ENCODE results near the gene NUDT16L1. TPM values are rescaled to one million over a fixed set of nuclear protein-coding genes. Genes with fewer than 3 reads are reported as not detected.

NUDT16L1 gene
- total RNA-seq, 1 experiment from 2014 or later, result 32.6 TPM

DNA sequence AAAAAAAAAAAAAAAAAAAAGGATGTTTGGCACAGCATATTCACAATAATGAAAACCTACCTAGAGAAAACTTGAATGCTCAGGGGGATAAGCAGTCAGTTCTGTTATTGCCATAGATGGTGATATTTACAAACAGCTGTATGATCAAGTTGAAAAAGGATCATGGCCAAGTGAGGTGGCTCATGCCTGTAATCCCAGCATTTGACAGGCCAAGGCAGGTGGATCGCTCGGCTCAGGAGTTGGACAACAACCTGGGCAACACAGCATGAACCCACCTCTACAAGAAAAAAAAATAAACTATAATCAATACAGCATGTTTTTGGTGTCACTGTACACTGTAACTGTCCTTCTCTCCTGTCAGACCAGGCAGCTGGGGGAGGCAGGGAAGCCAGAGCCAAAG lies 21.6 kb downstream of the NUDT16L1 start:
- no peak overlapping the region for H3K27ac Mint-ChIP-seq (ENCODE audit: unreplicated experiment)
- H3K4me1 Mint-ChIP-seq (ENCODE audit: low read depth, unreplicated experiment), result no peaks in the 10 kb centered on the region
- no peaks in the 10 kb centered on the region for H3K9me3 Mint-ChIP-seq (ENCODE audit: low read depth, unreplicated experiment)
- peaks cover 46% of the 10 kb centered on the region for H3K36me3 Mint-ChIP-seq (ENCODE audit: insufficient read depth, unreplicated experiment)
- H3K4me3 Mint-ChIP-seq (ENCODE audit: low read depth, unreplicated experiment), result no peak overlapping the region
- CTCF ChIA-PET, result interaction anchor here (0.7 kb wide), 1 partner anchor 243 kb away, joined by 8 read pairs; the partner anchor contains the start of gene SEC14L5
- no TSS peak for BruUV-seq (replicated peaks)
- DNase-seq, result no peak
- TF ChIP-seq CTCF (IDR thresholded peaks at IDR 0.05; ENCODE audit: unreplicated experiment), result no peak
- intact Hi-C loops (cut with micrococcal nuclease; ENCODE audit: unreplicated experiment), result loop anchor here (10.0 kb wide), 1 partner anchor 310 kb away; no protein-coding TSS in a partner anchor
- no peaks in the 10 kb centered on the region for H3K27me3 Mint-ChIP-seq (ENCODE audit: unreplicated experiment)

GRCh38 chr16:4718466-4718865 lies 25.1 kb downstream of the NUDT16L1 start:
- CTCF ChIA-PET, result no interaction called here
- Mint-ChIP-seq H3K27ac (ENCODE audit: unreplicated experiment) (no peak overlapping the region), H3K27me3 (ENCODE audit: unreplicated experiment) (no peaks in the 10 kb centered on the region), H3K36me3 (ENCODE audit: insufficient read depth, unreplicated experiment) (peaks cover 42% of the 10 kb centered on the region), H3K4me3 (ENCODE audit: low read depth, unreplicated experiment) (no peak overlapping the region), H3K9me3 (ENCODE audit: low read depth, unreplicated experiment) (no peaks in the 10 kb centered on the region), H3K4me1 (ENCODE audit: low read depth, unreplicated experiment) (no peaks in the 10 kb centered on the region)
- no peak for TF ChIP-seq CTCF (IDR thresholded peaks at IDR 0.05; ENCODE audit: unreplicated experiment)
- intact Hi-C loops (cut with micrococcal nuclease; ENCODE audit: unreplicated experiment), result loop anchor here (10.0 kb wide), 1 partner anchor 306 kb away; no protein-coding TSS in a partner anchor
- DNase-seq, result no peak
- no TSS peak for BruUV-seq (replicated peaks)

DNA sequence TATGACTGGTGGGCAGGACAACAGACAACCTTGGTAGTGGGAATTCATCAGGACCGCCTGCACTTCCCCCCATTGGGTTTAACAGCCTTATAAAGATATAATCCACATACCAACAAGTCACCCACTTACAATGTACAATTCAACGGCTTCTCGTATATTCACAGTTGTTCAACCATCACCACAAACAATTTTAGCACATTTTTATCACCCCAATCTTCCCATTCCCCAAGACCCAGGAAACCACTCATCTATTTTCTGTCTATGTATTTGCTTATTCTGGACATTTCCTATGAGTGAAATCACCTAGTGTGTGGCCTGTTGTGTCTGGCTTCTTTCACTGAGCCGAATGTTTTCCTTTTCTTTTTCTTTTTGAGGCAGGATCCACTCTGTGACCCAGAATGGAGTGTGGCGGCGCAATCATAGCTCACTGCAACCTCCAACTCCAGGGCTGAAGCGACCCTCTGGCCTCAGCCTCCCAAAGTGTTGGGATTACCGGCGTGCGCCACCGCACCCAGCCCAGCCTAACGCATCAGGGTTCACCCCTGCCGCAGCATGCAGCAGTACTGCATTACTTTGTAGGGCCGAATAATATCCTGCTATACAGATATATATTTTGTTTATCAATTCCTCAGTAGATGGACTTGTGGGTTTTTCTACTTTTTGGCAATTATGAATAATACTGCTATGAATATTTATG lies 29.9 kb downstream of the NUDT16L1 start:
- H3K4me1 Mint-ChIP-seq (ENCODE audit: low read depth, unreplicated experiment), result no peaks in the 10 kb centered on the region

DNA sequence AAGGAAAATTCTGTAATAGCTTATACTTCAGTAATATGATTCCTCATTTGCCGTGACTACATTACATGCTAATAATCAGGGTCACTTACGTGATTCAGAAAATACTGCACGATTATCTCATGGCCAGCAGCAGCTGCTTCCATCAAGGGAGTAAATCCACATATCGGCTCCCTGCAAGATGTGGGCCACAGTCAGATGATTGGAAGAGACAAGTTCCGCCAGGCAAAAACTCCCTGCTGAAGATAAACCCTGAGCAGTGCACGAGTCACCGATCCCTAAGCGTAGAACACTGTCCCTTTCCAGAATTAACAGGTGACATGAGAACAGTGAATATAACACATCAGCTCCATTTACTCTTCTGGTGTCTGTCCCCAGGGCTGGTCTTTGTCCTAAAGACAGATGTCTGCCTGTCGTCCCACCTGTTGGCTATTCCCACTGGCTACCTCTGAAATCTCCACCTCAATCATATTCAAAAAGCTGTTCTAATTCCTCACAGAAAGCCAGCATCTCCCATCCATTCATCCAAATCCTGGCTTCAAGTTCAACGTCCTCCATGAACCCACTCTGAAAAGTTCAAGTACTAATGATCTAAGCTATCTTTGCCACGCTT lies 31.4 kb downstream of the NUDT16L1 start:
- Mint-ChIP-seq H3K9me3 (ENCODE audit: low read depth, unreplicated experiment) (no peaks in the 10 kb centered on the region), H3K27me3 (ENCODE audit: unreplicated experiment) (no peaks in the 10 kb centered on the region), H3K4me1 (ENCODE audit: low read depth, unreplicated experiment) (no peaks in the 10 kb centered on the region), H3K27ac (ENCODE audit: unreplicated experiment) (no peak overlapping the region), H3K36me3 (ENCODE audit: insufficient read depth, unreplicated experiment) (peaks cover 41% of the 10 kb centered on the region), H3K4me3 (ENCODE audit: low read depth, unreplicated experiment) (no peak overlapping the region)
- no peak for DNase-seq
- CTCF ChIA-PET, result no interaction called here
- TF ChIP-seq CTCF (IDR thresholded peaks at IDR 0.05; ENCODE audit: unreplicated experiment), result no peak
- no TSS peak for BruUV-seq (replicated peaks)
- intact Hi-C loops (cut with micrococcal nuclease; ENCODE audit: unreplicated experiment), result no loop called here

More for the DNA sequence above, 29.9 kb downstream of the NUDT16L1 start:
- H3K9me3 Mint-ChIP-seq (ENCODE audit: low read depth, unreplicated experiment), result no peaks in the 10 kb centered on the region
- H3K27ac Mint-ChIP-seq (ENCODE audit: unreplicated experiment), result no peak overlapping the region
- intact Hi-C loops (cut with micrococcal nuclease; ENCODE audit: unreplicated experiment), result no loop called here
- no peak overlapping the region for H3K4me3 Mint-ChIP-seq (ENCODE audit: low read depth, unreplicated experiment)
- BruUV-seq (replicated peaks), result no TSS peak
- CTCF ChIA-PET, result interaction anchor here (0.8 kb wide), 1 partner anchor 10 kb away, joined by 5 read pairs; no protein-coding TSS in a partner anchor
- no peak for TF ChIP-seq CTCF (IDR thresholded peaks at IDR 0.05; ENCODE audit: unreplicated experiment)
- H3K27me3 Mint-ChIP-seq (ENCODE audit: unreplicated experiment), result no peaks in the 10 kb centered on the region
- H3K36me3 Mint-ChIP-seq (ENCODE audit: insufficient read depth, unreplicated experiment), result peaks cover 32% of the 10 kb centered on the region
- DNase-seq, result no peak

All from Calu3 (cell line).